GM10266 (cell line): Measurements from ENCODE around the gene GDF9.

Experiments
- DNase-seq: peaks from one replicate; pipeline ENCODE4 v3.0.0; 2012; ENCODE audit errors: extremely low spot score
- TF ChIP-seq, protein P1 (sequence below): IDR thresholded peaks from 2 replicates; pipeline ENCODE4 v1.5.1; 2012; ENCODE audit warnings: mild to moderate bottlenecking, low read depth; ENCODE audit not compliant: control insufficient read depth, insufficient read depth; ENCODE audit errors: missing control alignments

Gene GDF9

DNA sequence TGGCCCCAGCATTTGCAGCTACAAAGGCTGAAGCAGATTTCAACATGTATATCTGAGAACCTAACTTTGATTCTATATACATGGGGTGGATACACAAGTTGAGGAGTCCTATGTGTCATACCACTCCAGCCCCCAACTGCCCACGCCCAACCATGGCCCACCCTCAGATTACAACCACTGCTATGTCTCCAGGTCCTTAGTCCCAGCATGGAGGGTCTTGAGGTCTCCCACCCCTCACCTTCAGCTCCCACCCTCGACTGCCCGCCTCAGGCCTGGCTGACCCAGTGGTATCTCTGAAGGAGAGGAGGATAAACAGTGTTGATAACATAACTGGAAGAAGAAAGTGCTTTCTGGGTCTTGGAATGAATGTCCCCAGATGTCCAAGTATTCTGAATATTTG, 44.9 kb downstream of the GDF9 start:
- no peak for DNase-seq
- TF ChIP-seq, protein P1, sequence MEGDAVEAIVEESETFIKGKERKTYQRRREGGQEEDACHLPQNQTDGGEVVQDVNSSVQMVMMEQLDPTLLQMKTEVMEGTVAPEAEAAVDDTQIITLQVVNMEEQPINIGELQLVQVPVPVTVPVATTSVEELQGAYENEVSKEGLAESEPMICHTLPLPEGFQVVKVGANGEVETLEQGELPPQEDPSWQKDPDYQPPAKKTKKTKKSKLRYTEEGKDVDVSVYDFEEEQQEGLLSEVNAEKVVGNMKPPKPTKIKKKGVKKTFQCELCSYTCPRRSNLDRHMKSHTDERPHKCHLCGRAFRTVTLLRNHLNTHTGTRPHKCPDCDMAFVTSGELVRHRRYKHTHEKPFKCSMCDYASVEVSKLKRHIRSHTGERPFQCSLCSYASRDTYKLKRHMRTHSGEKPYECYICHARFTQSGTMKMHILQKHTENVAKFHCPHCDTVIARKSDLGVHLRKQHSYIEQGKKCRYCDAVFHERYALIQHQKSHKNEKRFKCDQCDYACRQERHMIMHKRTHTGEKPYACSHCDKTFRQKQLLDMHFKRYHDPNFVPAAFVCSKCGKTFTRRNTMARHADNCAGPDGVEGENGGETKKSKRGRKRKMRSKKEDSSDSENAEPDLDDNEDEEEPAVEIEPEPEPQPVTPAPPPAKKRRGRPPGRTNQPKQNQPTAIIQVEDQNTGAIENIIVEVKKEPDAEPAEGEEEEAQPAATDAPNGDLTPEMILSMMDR = no peak

DNA sequence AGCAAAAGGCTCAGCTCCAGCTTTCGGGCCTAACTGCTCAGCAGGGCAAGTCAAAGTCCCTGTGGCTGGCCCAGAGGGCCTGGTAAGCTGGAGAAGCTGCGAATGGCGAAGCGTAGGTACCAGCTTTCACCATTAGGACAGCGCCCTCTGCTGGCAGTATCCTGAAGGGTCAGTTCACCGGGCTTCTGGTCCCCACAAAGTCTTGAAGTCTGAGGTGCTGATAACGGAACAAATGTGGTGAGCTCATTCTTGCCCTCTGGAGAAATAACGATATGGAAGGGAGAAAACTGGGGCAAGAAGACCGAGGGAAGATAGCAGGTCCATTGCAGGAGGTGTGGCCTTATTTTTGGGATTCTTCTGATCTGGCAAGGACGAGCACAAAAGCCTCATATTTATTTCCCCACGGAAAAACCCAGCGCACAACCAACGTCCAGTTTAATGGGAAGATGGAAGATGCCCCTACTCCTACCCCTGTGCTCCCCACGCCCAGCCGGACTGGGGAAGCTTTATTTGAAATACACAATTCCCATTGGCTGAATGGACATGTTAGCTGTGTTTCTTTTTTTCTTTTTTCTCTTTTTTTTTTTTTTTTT, 46.0 kb downstream of the GDF9 start:
- TF ChIP-seq, protein P1 = peak; percentile 92
- peak; percentile 93 for DNase-seq

DNA sequence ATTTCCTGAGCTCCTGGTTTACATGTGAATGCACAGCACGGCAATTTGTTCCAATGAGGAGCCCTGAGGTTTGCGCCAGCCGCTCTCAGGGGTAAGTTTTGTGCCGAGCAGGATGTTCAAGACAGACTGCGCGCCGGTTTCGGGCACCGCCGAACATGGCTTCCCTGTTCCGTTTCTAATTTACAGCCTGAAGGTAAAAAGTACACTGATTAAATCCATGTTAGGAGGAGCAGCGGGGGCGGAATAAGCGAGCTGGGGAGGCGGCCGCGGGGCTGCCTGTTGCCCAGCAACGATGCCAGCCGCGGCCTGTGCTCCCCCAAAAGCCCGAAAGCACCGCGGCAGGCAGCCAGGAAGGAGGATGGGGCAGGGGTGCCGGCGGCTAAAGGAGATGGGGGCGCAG, 46.8 kb downstream of the GDF9 start:
- DNase-seq = peak; percentile 44
- TF ChIP-seq, protein P1 = no peak

DNA sequence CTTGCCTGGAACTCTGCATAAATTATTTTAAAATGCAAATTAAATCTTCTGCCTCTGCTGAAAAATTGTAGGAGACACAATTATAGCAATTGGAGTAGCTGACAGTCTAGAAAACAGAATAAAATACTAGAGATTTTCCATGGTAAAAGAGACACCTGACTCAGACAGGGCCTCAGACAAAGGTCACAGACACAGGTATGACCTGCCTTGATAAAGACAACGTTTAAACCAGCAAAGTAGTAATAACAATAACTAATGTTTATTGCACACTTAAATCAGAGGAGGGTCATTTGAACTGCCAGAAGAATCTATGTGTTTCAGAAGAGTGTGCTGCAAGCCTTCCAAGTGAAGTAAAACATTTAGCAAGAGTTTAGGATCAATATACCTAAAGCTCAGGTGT, 49.3 kb downstream of the GDF9 start:
- no peak for DNase-seq
- TF ChIP-seq, protein P1 = no peak

DNA sequence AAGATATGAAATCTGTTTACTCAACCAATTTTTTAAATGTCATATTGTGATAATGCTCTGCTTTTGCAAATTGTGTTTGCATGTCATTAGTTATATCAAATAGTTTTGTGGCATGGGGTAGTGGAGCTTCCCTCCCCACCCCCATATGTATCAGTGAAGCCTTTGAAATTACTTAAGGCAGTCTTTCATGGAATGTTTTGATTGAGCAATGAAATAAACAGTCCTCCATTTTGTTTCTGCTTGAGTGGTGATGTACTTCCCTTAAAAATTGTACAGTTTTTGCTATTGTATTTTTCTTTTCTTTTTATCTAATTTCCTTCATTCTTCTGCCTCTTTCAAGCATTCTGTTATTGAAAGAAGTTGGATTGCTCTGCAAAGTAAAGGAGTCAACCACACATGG, 49.7 kb downstream of the GDF9 start:
- no peak for DNase-seq
- TF ChIP-seq, protein P1 = no peak

DNA sequence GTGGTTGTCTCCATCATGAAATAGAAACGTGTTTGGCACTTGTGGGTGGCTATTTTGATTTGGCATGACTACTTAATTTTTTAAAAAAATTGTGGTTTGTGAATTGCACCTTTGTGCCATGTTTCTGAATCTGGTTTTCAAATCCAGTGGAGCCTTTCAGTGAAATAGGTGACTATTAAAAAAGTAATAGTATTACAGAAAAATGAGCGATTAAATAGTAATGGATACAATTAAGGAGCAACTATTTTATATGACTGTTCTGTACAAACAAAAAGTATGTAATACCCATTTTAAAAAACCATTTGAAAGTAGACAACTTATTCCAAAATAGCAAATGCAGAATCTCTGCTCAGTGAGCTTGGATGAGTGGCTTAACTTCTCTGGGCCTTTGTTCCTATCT, 50.2 kb downstream of the GDF9 start:
- no peak for DNase-seq
- TF ChIP-seq, protein P1 = no peak

DNA sequence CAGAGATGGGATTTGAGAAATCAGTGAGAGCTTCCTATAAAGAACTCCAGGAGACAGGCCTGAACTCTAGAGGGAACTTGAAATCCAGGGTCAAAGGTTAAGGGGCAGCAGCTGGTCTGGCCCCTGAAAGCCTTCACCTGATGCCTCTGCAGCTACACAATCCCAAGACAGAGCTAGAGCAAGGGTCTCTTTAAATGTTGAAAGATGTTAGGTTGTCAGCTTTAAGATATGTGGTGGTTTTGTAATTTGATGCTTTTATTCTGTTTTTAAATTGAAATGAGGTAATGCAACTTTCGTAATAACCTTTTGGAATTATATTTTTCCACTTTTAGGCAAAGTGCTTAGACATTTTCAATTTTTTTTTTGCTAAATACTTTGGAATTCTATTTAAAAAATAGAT, 50.8 kb downstream of the GDF9 start:
- no peak for DNase-seq
- TF ChIP-seq, protein P1 = no peak
